ENCODE results near the gene ARRDC1. TPM values are rescaled to one million over a fixed set of nuclear protein-coding genes. Genes with fewer than 3 reads are reported as not detected.

The ARRDC1 gene
- polyA plus RNA-seq, 1 donor = 43.3 TPM

DNA sequence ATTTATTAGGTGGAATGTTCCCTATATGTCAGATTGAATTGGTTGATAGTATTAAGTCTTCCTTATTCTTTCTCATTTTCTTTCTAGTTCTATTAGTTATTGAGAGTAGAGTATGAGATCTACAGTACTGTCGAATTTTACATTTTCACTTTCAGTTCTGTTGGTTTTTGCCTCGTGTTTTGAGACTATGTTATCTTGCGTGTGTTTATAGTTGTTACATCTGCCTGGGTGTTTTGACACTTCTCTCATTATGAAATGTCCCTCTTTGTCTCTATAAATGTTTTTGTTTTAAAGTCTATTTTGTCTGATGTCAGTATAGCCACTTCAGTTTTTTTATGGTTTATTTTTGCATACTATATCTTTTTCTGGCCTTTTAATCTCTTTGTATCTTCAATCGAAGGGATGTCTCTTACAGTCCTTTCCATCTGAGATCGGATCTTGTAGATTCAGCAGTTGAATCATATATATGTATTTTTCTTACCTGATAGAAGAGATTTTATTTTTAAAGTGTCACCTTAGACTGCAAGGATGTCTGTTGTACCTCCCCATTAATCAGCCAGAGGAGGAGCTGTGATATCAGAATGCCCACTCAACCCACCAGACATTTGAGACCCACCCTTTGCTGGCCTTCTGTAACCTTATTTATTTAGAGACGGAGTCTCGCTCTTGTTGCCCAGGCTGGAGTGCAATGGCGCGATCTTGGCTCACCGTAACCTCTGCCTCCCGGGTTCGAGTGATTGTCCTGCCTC is 34.0 kb downstream of the ARRDC1 start:
- no peak for DNase-seq (ENCODE audit: low read depth)

DNA sequence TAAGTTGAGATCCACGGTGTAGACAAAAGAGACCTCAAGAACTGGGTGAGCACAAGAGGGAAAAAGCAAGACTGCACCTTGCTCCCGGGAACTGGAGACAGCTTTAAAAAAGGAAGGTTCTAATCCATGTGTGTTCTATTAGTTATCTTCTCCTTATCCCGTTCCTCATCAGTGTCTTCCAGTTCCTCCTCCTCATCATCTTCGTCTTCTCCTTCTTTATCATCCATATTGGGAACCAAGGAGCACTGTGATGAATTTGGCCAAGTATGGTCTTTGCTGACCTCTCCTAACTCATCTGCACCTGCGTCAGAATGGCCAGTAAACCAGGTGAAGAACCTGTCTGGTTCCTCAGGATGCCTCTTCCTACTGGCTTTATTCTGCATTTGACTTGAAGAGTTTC is 35.4 kb downstream of the ARRDC1 start:
- DNase-seq (ENCODE audit: low read depth) = no peak

DNA sequence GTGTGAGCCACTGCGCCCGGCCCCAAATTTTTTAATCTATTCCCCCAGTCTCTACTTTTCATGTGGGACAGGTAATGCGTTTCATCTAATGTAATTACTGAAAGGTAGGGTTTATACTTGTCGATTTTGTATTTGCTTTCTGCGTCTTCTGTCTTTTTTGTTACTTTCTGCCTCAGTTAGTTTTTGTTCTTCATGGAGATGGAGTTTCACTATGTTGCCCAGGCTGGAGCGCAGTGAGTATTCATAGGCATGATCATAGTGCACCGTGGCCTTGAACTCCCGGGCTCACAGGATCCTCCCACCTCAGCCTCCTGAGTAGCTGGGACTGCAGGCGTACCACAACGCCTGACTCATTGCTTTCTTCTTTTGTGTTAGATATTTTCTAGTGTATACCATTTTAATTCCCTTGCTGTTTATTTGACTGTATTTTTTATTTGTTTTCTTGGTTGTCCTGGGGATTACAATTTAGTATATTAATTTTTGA is 36.7 kb downstream of the ARRDC1 start:
- no peak for DNase-seq (ENCODE audit: low read depth)

DNA sequence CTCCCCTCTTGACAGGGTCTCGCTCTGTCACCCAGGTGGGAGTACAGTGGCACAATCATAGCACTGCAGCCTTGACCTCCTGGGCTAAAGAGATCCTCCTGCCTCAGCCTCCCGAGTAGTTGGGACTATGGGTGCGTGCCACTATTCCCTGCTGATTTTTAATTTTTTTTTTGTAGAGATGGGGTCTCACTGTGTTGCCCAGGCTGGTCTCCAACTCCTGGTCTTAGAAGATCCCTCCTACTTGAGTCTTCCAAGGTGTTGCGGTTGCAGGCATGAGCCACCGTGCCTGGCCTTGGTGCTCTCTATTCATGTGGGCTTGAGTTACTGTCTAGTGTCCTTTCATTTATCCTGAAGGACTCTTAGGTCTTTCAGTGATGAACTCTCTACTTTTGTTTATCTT is 37.4 kb downstream of the ARRDC1 start:
- no peak for DNase-seq (ENCODE audit: low read depth)

DNA sequence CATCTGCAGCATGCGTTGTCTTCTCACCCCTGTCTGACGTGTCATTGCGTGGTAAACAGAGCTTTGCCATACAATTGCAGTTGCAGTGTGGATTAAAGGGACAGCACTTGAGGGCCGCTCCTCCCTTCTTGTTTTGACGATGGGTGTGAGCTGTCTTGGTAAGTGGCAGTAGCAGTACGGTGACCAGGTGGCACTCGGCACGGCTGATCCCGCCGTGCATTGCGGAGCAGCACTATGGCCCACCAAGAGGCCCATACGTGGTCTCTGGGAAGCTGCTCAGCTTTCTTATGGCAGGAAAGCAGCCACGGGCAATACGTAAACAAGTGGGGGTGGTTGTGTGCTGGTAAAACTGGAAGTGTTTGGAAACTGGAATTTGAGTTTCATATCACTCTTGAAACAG is 38.4 kb downstream of the ARRDC1 start:
- DNase-seq (ENCODE audit: low read depth) = no peak

DNA sequence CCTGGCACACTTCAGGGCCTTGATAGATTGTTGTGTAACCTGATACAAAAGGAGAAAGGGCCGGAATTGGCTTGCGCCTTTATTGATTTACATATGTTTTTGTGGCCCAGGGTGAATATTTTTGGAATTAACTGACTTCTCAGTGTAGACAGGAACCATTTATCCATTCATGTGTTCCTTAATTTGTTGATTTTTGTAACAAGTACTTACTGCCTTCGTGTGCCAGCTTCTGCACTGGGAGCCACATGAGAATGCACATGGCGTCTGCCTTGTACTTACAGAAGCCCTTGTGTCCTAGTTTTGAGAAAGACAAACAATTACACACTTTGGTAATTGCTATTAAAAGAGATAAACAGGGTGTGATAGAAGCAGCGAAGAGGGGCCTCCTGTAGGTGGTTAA is 39.7 kb downstream of the ARRDC1 start:
- DNase-seq (ENCODE audit: low read depth) = no peak

DNA sequence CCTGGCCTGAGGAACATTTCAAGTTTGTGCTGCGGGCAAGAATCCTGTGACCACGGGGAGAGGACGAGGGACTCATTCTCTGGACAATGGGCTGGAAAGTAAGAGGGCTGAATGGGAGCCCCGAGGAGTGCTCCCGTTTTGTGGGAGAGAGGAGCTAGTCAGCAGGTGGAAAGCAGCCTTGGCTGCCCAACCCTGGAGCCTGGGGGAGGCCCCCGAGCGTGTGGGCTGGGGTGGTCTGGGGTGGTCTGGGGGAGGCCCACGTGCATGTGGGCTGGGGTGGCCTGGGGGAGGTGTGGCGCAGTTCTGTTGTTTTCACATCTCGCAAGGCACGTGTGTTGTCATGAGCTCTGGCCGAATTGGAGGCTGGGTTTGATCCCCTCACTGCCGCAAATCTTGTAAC is 40.9 kb downstream of the ARRDC1 start:
- DNase-seq (ENCODE audit: low read depth) = no peak

DNA sequence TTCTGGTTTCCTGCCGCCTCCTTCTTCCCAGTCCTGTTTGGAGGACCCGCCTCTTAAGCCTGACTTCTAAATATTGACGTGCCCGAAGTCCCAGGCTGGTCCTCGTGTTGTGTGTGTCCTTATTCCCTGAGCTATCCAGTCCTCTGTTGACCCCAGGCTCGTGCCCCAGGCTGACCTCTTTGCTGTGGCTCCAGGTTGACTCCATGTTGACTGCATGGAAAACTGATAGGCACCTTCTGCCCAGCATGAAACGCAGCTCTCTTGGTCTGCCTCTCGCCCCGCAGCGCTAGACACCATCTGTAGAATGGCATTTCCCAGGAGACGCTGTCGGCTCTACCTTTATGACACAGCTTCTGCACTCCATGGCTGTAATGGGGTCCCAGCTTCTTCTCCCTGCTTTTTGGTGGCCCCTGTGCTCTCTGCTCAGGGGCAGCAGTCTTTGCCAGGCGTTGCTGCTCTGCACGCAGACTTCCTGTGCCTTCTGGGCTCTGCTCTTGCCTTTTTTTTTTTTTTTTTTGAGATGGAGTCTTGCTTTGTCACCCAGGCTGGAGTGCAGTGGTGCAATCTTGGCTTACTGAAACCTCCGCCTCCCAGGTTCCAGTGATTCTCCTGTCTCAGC is 41.7 kb downstream of the ARRDC1 start:
- no peak for DNase-seq (ENCODE audit: low read depth)

DNA sequence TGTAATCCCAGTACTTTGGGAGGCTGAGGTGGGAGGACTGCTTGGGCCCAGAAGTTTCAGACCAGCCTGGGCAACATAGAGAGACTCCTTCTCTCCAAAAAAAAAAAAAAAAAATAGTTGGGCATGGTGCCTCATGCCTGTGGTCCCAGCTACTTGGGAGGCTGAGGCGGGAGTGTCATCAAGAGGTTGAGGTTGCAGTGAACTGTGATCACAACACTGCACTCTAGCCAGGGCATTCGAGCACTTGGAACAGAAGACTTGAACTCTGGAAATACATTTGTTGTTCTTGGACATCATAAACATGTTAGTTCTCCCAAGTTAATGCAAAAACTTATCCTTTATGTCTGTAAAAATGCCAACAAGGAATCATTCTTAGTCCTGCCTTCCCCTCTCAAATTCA is 42.9 kb downstream of the ARRDC1 start:
- no peak for DNase-seq (ENCODE audit: low read depth)

DNA sequence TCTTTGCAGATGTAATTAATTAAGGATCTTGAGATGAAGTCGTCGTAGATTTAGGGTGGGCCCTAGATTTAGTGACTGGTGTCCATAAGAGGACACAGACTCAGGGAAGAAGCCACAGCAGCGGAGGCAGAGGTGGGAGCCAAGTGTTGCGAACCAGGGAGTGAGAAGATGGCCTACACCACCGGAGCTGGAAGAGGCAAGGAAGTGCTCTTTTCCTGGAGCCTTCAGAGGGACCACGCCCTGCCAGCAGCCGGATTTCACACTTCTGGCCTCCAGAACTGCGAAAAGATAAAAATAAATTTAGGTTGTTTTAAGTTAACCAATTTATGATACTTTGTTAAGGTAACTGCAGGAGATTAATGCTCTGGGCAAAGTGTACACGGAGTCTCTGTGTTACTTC is 44.1 kb downstream of the ARRDC1 start:
- DNase-seq (ENCODE audit: low read depth) = no peak

DNA sequence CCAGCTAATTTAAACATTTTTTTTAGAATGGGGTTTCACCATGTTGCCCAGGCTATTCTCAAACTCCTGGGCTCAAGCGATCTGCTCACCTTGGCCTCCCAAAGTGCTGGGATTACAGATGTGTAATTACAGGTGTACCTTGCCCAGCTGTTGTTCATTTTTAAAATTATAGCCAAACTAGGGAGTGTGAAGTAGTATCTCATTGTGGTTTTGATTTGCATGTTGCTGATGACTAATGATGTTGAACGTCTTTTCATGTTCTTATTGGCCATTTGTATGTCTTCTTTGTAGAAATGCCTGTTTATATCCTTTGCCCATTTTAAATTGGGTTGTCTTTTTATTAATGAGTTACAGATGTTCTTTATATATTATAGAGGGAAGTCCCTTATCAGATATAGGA is 44.8 kb downstream of the ARRDC1 start:
- no peak for DNase-seq (ENCODE audit: low read depth)

DNA sequence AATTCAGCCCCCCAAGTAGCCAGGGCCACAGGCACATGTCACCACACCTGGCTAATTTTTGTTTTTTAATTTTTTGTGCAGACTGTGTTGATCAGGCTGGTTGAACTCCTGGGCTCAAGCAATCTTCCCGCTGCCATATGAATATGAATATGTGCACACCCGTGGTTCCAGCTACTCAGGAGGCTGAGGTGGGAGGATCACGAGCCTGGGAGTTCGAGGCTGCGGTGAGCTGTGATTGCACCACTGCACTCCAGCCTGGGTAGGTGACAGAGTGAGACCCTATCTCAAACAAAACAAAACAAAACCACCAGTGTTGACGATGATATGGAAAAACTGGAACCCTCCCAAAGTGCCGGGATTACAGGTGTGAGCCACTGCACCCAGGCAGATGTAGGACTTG is 45.3 kb downstream of the ARRDC1 start:
- DNase-seq (ENCODE audit: low read depth) = no peak

DNA sequence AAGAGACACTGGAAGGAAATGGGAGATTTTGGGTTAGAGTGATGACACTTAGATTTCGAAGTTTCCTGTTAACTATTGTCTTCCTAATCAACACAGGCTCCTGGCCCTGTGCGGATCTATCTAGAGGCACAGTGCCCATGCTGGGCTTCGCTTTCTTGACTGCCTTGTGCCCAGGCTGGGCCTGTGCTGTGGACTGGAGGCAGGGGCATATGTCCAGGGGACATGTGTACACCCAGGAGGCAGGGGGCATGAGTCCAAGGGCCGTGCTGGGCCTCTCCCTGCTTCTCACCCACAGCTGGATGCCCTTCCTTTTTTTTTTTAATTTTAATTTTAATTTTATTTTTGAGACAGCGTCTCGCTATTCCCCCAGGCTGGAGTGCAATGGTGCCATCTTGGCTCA is 50.9 kb downstream of the ARRDC1 start:
- DNase-seq (ENCODE audit: low read depth) = no peak

DNA sequence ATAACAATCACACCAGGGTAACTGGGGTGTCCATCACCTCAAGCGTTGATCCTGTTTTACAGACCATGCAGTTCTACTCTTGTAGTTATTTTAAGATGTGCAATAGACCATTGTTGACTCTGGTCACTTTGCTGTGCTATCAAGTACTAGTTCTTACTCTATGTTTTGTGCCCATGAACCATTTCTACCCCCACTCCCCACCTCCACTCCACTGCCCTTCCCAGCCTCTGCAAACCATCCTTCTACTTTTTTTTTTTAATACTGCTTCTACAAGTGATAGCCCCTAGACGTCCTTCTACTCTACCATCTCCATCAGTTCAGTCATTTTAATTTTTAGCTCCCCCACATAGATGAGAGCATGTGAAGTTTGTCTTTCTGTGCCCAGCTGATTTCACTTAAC is 52.1 kb downstream of the ARRDC1 start:
- DNase-seq (ENCODE audit: low read depth) = no peak

DNA sequence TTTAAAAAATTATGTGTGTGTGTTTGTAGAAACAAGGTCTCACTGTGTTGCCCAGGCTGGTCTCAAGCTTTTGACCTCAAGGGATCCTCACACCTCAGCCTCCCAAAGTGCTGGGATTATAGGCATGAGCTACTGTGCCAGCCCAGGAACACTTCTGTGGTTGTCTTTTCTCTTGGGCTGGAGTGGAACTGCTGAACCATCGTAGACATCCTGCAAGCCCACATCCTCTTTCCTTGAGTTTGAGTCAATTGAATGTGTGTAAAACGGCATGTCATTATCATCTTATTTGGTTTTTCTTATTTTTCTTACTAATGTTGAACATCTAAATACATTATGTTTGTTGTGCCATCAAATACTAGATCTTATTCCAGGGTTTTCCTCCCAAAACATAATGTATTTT is 53.3 kb downstream of the ARRDC1 start:
- DNase-seq (ENCODE audit: low read depth) = no peak

DNA sequence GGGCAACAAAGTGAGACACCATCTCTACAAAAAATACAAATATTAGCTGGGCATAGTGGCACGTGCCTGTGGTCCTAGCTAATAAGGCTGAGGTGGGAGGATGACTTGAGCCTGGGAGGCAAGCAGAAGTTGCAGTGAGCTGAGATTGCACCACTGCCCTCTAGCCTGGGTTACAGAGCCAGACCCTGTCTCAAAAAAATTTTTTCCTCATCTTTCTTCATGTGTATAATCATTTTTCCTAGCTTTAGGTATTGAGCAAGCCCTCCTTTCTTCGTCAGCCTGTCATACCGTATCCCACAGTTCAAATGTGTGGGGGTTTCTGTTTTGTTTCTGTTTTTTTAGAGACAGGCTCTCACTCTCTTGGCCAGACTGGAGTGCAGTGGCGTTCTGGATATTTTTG is 54.7 kb downstream of the ARRDC1 start:
- no peak for DNase-seq (ENCODE audit: low read depth)

DNA sequence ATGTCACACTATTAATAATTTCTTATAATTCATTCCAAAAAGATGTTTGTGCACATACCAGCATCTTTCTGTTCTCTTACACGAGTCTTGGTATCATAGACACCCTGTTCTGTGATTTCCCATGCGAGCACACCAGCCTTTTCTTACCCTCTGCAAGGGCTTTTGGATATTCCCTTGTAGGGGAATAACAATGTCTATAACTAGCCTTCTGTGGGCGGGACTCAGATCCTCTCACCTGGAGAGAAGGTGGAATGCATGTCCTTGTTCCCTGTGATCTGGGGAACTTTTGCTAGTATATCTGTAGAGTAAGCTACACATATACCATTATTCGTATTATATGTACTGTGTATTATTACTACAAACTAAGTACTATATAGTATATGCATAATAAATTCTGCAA is 58.1 kb downstream of the ARRDC1 start:
- DNase-seq (ENCODE audit: low read depth) = no peak

DNA sequence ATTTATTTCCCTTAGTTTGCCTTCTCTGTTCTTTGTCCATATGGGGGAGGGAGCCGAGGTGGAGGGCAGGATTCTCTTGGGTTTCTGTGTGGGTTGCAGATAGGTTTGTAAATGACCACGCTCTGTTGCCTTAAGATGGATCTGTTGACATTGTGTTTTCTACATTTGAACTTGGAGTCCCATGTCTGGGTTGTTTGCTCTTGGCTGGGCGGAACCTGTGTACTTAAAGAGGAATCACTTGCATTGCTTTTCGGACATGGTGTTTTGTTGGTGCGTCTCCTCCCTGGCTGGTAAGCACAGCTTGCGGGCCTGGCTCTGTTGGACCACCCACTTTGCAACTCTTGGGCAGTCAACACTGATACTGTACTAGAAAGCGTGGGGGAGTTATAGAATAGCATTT is 59.2 kb downstream of the ARRDC1 start:
- no peak for DNase-seq (ENCODE audit: low read depth)

Other genes with a start within 250 kb of the ARRDC1 start
- 13.0 TPM for gene EXD3, start 182.5 kb upstream of the ARRDC1 start, polyA plus RNA-seq (ENCODE audit: insufficient read length)
- 2.2 TPM for gene NOXA1, start 182.3 kb upstream of the ARRDC1 start, polyA plus RNA-seq (ENCODE audit: insufficient read length)
- 0.46 TPM for gene ENTPD8, start 164.3 kb upstream of the ARRDC1 start, polyA plus RNA-seq (ENCODE audit: insufficient read length)
- gene NSMF, start 146.4 kb upstream of the ARRDC1 start, polyA plus RNA-seq (ENCODE audit: insufficient read length) = 16.9 TPM
- 3.6 TPM for gene PNPLA7, start 55.3 kb upstream of the ARRDC1 start, polyA plus RNA-seq (ENCODE audit: insufficient read length)
- 27.6 TPM for gene MRPL41, start 53.8 kb upstream of the ARRDC1 start, polyA plus RNA-seq (ENCODE audit: insufficient read length)
- gene DPH7, start 26.8 kb upstream of the ARRDC1 start, polyA plus RNA-seq (ENCODE audit: insufficient read length) = 28.0 TPM
- gene ZMYND19, start 15.2 kb upstream of the ARRDC1 start, polyA plus RNA-seq (ENCODE audit: insufficient read length) = 17.7 TPM
- 40.4 TPM for gene EHMT1, start 13.3 kb downstream of the ARRDC1 start, polyA plus RNA-seq (ENCODE audit: insufficient read length)

Measured in forelimb muscle (tissue), 1 donor.